ENCODE measurements around the gene NRAP. TPM values are rescaled to one million over a fixed set of nuclear protein-coding genes. Genes with fewer than 3 reads are reported as not detected.

NRAP gene
- total RNA-seq, 1 experiment from 2014 or later: 0.05 TPM

DNA sequence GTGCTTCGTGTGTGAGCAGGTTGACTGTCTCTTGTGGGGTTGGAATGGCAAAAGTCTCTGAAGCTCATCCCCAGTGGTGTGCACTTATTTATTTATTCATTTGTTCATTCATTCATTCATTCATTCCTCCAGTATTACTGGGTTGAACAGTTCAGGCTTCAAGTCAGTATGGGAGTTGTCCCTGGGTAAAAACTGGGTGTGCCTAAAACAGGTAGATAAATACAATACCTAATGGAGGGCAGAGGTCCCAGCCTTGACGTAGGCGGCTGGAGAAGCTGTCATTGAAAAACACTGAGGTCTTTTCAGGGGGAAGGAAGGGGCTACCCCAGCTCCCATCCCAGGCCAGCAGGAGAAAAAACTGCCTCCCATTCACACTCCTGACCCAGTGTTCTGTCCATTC lies 26.9 kb upstream of the NRAP start:
- no peaks in the 10 kb centered on the region for H3K4me1 Mint-ChIP-seq (ENCODE audit: low read depth, unreplicated experiment)
- DNase-seq: no peak
- no TSS peak for BruUV-seq (replicated peaks)
- POLR2A ChIA-PET: no interaction called here
- no peak overlapping the region for H3K27ac Mint-ChIP-seq (ENCODE audit: unreplicated experiment)
- CTCF ChIA-PET: no interaction called here
- H3K4me3 Mint-ChIP-seq (ENCODE audit: unreplicated experiment): no peak overlapping the region
- intact Hi-C loops (cut with micrococcal nuclease; ENCODE audit: unreplicated experiment): no loop called here
- Histone ChIP-seq H3K27me3 (replicated peaks; ENCODE audit: control insufficient read depth, insufficient read depth, low read length) (no peaks in the 10 kb centered on the region), H3K4me1 (no peaks in the 10 kb centered on the region), H3K9me3 (peaks cover 4% of the 10 kb centered on the region; the same call in 1 of the 2 replicates), H3K36me3 (ENCODE audit: control insufficient read depth, insufficient read depth, low read length) (no peaks in the 10 kb centered on the region; the same call in 1 of the 2 replicates), H3K4me3 (ENCODE audit: low read depth, low read length) (no peak overlapping the region)
- peaks cover 36% of the 10 kb centered on the region for H3K9me3 Mint-ChIP-seq (ENCODE audit: unreplicated experiment)
- H3K36me3 Mint-ChIP-seq (ENCODE audit: insufficient read depth, unreplicated experiment): peaks cover 11% of the 10 kb centered on the region
- TF ChIP-seq, protein P1, sequence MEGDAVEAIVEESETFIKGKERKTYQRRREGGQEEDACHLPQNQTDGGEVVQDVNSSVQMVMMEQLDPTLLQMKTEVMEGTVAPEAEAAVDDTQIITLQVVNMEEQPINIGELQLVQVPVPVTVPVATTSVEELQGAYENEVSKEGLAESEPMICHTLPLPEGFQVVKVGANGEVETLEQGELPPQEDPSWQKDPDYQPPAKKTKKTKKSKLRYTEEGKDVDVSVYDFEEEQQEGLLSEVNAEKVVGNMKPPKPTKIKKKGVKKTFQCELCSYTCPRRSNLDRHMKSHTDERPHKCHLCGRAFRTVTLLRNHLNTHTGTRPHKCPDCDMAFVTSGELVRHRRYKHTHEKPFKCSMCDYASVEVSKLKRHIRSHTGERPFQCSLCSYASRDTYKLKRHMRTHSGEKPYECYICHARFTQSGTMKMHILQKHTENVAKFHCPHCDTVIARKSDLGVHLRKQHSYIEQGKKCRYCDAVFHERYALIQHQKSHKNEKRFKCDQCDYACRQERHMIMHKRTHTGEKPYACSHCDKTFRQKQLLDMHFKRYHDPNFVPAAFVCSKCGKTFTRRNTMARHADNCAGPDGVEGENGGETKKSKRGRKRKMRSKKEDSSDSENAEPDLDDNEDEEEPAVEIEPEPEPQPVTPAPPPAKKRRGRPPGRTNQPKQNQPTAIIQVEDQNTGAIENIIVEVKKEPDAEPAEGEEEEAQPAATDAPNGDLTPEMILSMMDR (IDR thresholded peaks at IDR 0.05; ENCODE audit: insufficient read depth in 1 of 2, low read depth in 1 of 2, low read length in 1 of 2, severe bottlenecking in 1 of 2, unreplicated experiment in 1 of 2): no peak
- no peaks in the 10 kb centered on the region for H3K27me3 Mint-ChIP-seq (ENCODE audit: insufficient read depth, unreplicated experiment)

DNA sequence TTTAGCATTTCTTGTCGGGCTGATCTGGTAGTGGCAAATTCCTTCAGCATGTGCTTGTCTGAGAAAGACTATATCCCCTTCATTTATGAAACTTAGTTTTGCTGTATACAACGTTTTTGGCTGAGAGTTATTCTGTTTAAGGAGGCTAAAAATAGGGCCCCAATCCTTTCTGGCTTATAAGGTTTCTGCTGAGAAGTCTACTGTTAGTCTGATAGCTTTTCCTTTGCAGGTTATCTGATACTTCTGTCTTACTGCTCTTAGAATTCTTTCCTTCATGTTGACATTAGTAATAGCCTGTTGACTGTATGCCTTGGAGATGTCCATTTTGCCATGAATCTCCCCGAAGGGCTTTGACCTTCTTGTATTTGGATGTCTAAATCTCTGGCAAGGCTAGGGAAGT lies 25.7 kb upstream of the NRAP start:
- H3K9me3 ChIP-seq: peaks cover 4% of the 10 kb centered on the region; the same call in 1 of the 2 replicates
- H3K4me1 ChIP-seq: no peaks in the 10 kb centered on the region
- H3K27me3 ChIP-seq (replicated peaks; ENCODE audit: control insufficient read depth, insufficient read depth, low read length): no peaks in the 10 kb centered on the region
- Mint-ChIP-seq H3K4me3 (ENCODE audit: unreplicated experiment) (no peak overlapping the region), H3K27me3 (ENCODE audit: insufficient read depth, unreplicated experiment) (no peaks in the 10 kb centered on the region), H3K9me3 (ENCODE audit: unreplicated experiment) (peaks cover 48% of the 10 kb centered on the region), H3K4me1 (ENCODE audit: low read depth, unreplicated experiment) (no peaks in the 10 kb centered on the region), H3K27ac (ENCODE audit: unreplicated experiment) (no peak overlapping the region), H3K36me3 (ENCODE audit: insufficient read depth, unreplicated experiment) (peaks cover 11% of the 10 kb centered on the region)
- ChIA-PET POLR2A (no interaction called here), CTCF (interaction anchor here (1.7 kb wide), 1 partner anchor 10 kb away, joined by 5 read pairs; no protein-coding TSS in a partner anchor)
- no peaks in the 10 kb centered on the region; the same call in 1 of the 2 replicates for H3K36me3 ChIP-seq (ENCODE audit: control insufficient read depth, insufficient read depth, low read length)
- BruUV-seq (replicated peaks): no TSS peak
- TF ChIP-seq, protein P1 (IDR thresholded peaks at IDR 0.05; ENCODE audit: insufficient read depth in 1 of 2, low read depth in 1 of 2, low read length in 1 of 2, severe bottlenecking in 1 of 2, unreplicated experiment in 1 of 2): no peak
- intact Hi-C loops (cut with micrococcal nuclease; ENCODE audit: unreplicated experiment): no loop called here
- DNase-seq: no peak
- no peak overlapping the region for H3K4me3 ChIP-seq (ENCODE audit: low read depth, low read length)

GRCh38 chr10:113689057-113689456 lies 25.2 kb upstream of the NRAP start:
- H3K9me3 Mint-ChIP-seq (ENCODE audit: unreplicated experiment): peaks cover 51% of the 10 kb centered on the region
- H3K4me1 Mint-ChIP-seq (ENCODE audit: low read depth, unreplicated experiment): no peaks in the 10 kb centered on the region
- H3K27me3 ChIP-seq (replicated peaks; ENCODE audit: control insufficient read depth, insufficient read depth, low read length): no peaks in the 10 kb centered on the region
- peaks cover 11% of the 10 kb centered on the region for H3K36me3 Mint-ChIP-seq (ENCODE audit: insufficient read depth, unreplicated experiment)
- ChIA-PET POLR2A (no interaction called here), CTCF (interaction anchor here (1.7 kb wide), 1 partner anchor 10 kb away, joined by 5 read pairs; no protein-coding TSS in a partner anchor)
- TF ChIP-seq, protein P1 (IDR thresholded peaks at IDR 0.05; ENCODE audit: insufficient read depth in 1 of 2, low read depth in 1 of 2, low read length in 1 of 2, severe bottlenecking in 1 of 2, unreplicated experiment in 1 of 2): no peak
- no peaks in the 10 kb centered on the region; the same call in 1 of the 2 replicates for H3K36me3 ChIP-seq (ENCODE audit: control insufficient read depth, insufficient read depth, low read length)
- intact Hi-C loops (cut with micrococcal nuclease; ENCODE audit: unreplicated experiment): no loop called here
- no peak overlapping the region for H3K4me3 Mint-ChIP-seq (ENCODE audit: unreplicated experiment)
- no peak overlapping the region for H3K4me3 ChIP-seq (ENCODE audit: low read depth, low read length)
- H3K4me1 ChIP-seq: no peaks in the 10 kb centered on the region
- no peak for DNase-seq
- no peaks in the 10 kb centered on the region for H3K27me3 Mint-ChIP-seq (ENCODE audit: insufficient read depth, unreplicated experiment)
- BruUV-seq (replicated peaks): no TSS peak
- peaks cover 4% of the 10 kb centered on the region; the same call in 1 of the 2 replicates for H3K9me3 ChIP-seq
- no peak overlapping the region for H3K27ac Mint-ChIP-seq (ENCODE audit: unreplicated experiment)

All from Caco-2 (cell line).